ENCODE measurements around the gene NDUFB10. TPM values are rescaled to one million over a fixed set of nuclear protein-coding genes. Genes with fewer than 3 reads are reported as not detected.

NDUFB10 gene
- total RNA-seq, 8 experiments from 2014 or later: 153 to 255 (median 183) TPM

DNA sequence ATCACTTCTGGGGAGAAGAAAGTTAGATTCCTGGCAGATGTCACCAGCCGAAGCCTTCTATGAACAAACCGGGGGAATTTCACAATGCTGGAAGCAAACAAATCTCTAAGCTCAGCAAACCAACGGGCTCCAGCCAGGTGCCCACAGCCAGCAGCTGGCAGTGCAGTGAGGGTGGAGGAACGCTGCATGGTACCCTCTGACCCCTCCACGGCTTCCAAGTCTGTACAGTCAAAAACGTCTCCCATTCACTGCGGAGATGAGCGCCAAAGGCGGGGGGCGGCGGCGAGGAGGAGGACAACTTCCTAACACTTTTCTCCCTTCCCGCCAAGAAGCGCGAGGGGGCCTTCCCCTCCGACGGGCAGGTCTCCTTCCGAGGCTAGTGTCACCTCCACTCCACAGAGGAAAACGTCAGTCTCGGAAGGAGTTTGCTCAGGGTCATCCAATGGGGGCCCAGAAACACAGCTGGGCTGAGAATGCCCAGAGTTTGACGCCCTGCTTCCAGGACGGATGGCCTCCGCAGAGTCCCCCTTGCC is 49.4 kb downstream of the NDUFB10 start:
- in situ Hi-C loops (cut with MboI; ENCODE audit: low pct_unique_long_range_greater_than_20kb in 2 of 9, low sequenced_read_pairs in 9 of 9, unreplicated experiment in 9 of 9): loop anchor here in 3 of 9 experiments (25.0 kb wide), 1 partner anchor 129 kb away; the partner anchor contains the start of genes PKD1 (in 3 of the 3) and RAB26 (in 3 of the 3)
- H3K27ac ChIP-seq: peak overlapping the region; percentile 94 to 98
- peak in 1 of 8 experiments; percentile 1 for ATAC-seq (replicated peaks in 6 of 8)
- peaks cover 42 to 50% of the 10 kb centered on the region in 2 donors for H3K4me1 ChIP-seq (replicated peaks in 1 of 2)
- peak overlapping the region; percentile 82 to 100 (median 98) for H3K4me3 ChIP-seq
- WGBS, 10 experiments: 0 to 13% (median 0%) methylated on average over 1 to 7 of the region's 23 CpGs; no CpG with 5 or more reads in 3 of the 10 experiments

DNA sequence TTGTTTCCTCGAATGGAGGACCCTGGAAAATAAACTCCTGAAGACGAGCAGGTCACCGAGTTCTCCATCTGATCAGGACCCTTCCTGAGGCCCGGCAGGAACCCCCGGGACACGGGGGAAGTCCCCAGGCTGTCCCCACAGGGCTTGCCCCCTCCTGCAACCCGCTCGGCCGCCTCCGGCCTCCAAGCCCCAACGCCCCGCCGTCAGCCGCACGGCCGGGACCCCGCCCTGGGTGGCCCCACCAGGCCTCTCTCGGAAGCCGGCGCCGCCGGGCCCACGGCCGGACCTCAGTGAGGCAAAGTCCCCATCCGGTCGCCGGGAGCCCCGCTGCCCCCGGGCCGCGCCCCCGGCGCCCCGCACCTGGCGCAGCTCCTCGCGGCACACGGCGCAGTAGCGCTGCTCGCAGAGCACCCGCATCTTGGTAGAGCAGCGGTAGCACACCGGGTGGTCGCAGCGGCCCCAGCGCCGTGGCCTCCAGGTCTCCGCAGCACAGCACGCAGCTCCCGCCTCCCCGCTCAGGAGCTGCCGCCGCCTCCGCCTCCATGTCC is 49.9 kb downstream of the NDUFB10 start:
- peak overlapping the region; percentile 82 to 100 (median 98) for H3K4me3 ChIP-seq
- peaks cover 39 to 46% of the 10 kb centered on the region in 2 donors for H3K4me1 ChIP-seq (replicated peaks in 1 of 2)
- ATAC-seq (replicated peaks in 6 of 8): peak in 3 of 8 experiments; percentile 28 to 42 (median 37)
- H3K27ac ChIP-seq: peak overlapping the region; percentile 94 to 98
- in situ Hi-C loops (cut with MboI; ENCODE audit: low pct_unique_long_range_greater_than_20kb in 2 of 9, low sequenced_read_pairs in 9 of 9, unreplicated experiment in 9 of 9): loop anchor here in 3 of 9 experiments (25.0 kb wide), 1 partner anchor 128 kb away; the partner anchor contains the start of genes PKD1 (in 3 of the 3) and RAB26 (in 3 of the 3)
- WGBS, 10 experiments: 0% methylated on average over 1 of the region's 55 CpGs; no CpG with 5 or more reads in 9 of the 10 experiments

DNA sequence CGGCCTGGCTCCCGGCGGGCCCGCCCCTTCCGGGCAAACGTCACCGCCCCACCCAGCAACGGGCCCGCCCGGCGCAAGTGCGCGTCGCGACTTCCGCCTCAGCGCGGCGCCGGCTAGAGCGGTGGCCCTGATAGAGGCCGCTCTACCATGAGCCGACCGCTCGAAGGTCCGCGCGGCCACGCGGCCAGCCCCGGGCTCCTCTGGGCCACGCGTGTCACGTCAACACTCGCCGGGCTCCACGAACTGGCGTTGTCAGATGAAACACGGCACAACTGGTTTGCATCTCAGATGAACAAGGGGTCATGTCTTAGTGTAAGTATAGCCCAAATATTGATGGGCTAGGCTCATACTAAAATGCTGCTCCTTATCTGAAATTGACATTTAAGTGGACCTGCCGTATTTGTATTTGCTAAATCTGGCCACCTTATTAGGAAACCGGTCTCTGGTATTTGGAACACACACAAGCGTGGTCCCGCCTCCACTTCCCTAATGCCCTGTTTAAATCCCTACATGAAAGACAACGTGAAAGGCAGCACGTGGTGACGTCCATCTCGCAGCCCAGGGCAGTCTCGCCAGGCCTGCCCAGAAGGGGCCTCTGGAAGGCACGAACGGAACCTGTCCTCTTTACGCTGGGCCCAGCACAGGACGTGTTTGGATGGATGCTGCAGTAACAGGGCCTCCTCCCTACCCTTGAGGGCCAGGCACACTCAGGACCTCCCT is 50.6 kb downstream of the NDUFB10 start, which contains the start of gene ZNF598:
ZNF598 (minus strand) TSS at position 31 of the 720 bp plus-strand sequence.
- peak within 1 kb of the TSS; percentile 82 to 100 (median 98) for H3K4me3 ChIP-seq
- peaks cover 32 to 39% of the 10 kb centered on the region in 2 donors for H3K4me1 ChIP-seq (replicated peaks in 1 of 2)
- peak within 1 kb of the TSS; percentile 94 to 98 for H3K27ac ChIP-seq
- ATAC-seq (replicated peaks in 6 of 8): peak; percentile 74 to 92 (median 88)
- 0 to 4% (median 0%) methylated on average over 1 to 12 of the region's 52 CpGs; no CpG with 5 or more reads in 3 of the 10 experiments for WGBS, 10 experiments
- in situ Hi-C loops (cut with MboI; ENCODE audit: low pct_unique_long_range_greater_than_20kb in 2 of 9, low sequenced_read_pairs in 9 of 9, unreplicated experiment in 9 of 9): loop anchor here in 3 of 9 experiments (25.0 kb wide), 1 partner anchor 127 kb away; the partner anchor contains the start of genes PKD1 (in 3 of the 3) and RAB26 (in 3 of the 3)

Other genes with a start within 250 kb of the NDUFB10 start
- 10 to 100 TPM; 41.7 to 59.9 (median 43.5) TPM for gene NME3, start 188.0 kb upstream of the NDUFB10 start, total RNA-seq
- gene EME2, start 186.7 kb upstream of the NDUFB10 start, total RNA-seq: 10 to 100 TPM in 2 of 8 experiments, 1 to 10 TPM in 6; 4.6 to 21.1 (median 6.4) TPM
- gene MRPS34, start 186.4 kb upstream of the NDUFB10 start, total RNA-seq: 100 to 1,000 TPM in 3 of 8 experiments, 10 to 100 TPM in 5; 68.4 to 150 (median 87.1) TPM
- gene SPSB3, start 177.0 kb upstream of the NDUFB10 start, total RNA-seq: 10 to 100 TPM; 15.0 to 73.8 (median 36.0) TPM
- gene NUBP2, start 176.6 kb upstream of the NDUFB10 start, total RNA-seq: 10 to 100 TPM; 53.7 to 89.6 (median 67.6) TPM
- gene IGFALS, start 165.8 kb upstream of the NDUFB10 start, total RNA-seq: 1 to 10 TPM in 2 of 8 experiments, under 1 TPM in 6; 0.25 to 1.1 (median 0.68) TPM
- 10 to 100 TPM; 27.8 to 67.6 (median 38.9) TPM for gene HAGH, start 132.7 kb upstream of the NDUFB10 start, total RNA-seq
- gene FAHD1, start 132.3 kb upstream of the NDUFB10 start, total RNA-seq: 10 to 100 TPM; 25.1 to 62.0 (median 30.8) TPM
- 1 to 10 TPM in 3 of 8 experiments, under 1 TPM in 4, not detected in 1; 0.05 to 2.8 (median 0.78) TPM for gene MEIOB, start 87.4 kb upstream of the NDUFB10 start, total RNA-seq
- gene HS3ST6, start 41.1 kb upstream of the NDUFB10 start, total RNA-seq: 1 to 10 TPM in 1 of 8 experiments, under 1 TPM in 1, not detected in 6; 0.25 to 1.1 TPM
- gene MSRB1, start 16.3 kb upstream of the NDUFB10 start, total RNA-seq: 10 to 100 TPM in 2 of 8 experiments, 1 to 10 TPM in 6; 2.8 to 18.1 (median 6.3) TPM
- gene RPL3L, start 4.8 kb upstream of the NDUFB10 start, total RNA-seq: 1 to 10 TPM in 1 of 8 experiments, under 1 TPM in 6, not detected in 1; 0.08 to 1.4 (median 0.22) TPM
- gene RPS2, start 5.3 kb downstream of the NDUFB10 start, total RNA-seq: 1,000 to 10,000 TPM; 1,718 to 3,761 (median 2,257) TPM
- gene RNF151, start 7.3 kb downstream of the NDUFB10 start, total RNA-seq: under 1 TPM in 1 of 8 experiments, not detected in 7; 0.16 TPM
- 10 to 100 TPM; 18.4 to 55.5 (median 31.7) TPM for gene TBL3, start 12.5 kb downstream of the NDUFB10 start, total RNA-seq
- under 1 TPM in 4 of 8 experiments, not detected in 4; 0.21 to 0.73 (median 0.26) TPM for gene NOXO1, start 21.9 kb downstream of the NDUFB10 start, total RNA-seq
- gene GFER, start 24.7 kb downstream of the NDUFB10 start, total RNA-seq: 10 to 100 TPM; 14.4 to 37.3 (median 25.2) TPM
- gene SYNGR3, start 30.4 kb downstream of the NDUFB10 start, total RNA-seq: 10 to 100 TPM in 5 of 8 experiments, 1 to 10 TPM in 2, under 1 TPM in 1; 0.36 to 54.5 (median 18.2) TPM
- 10 to 100 TPM; 17.6 to 49.1 (median 27.6) TPM for gene ZNF598, start 50.3 kb downstream of the NDUFB10 start, total RNA-seq
- 1 to 10 TPM in 2 of 8 experiments, under 1 TPM in 3, not detected in 3; 0.27 to 1.7 (median 0.92) TPM for gene NPW, start 60.2 kb downstream of the NDUFB10 start, total RNA-seq
- gene NHERF2, start 67.4 kb downstream of the NDUFB10 start, total RNA-seq: 10 to 100 TPM in 4 of 8 experiments, 1 to 10 TPM in 4; 1.2 to 27.4 (median 7.8) TPM
- gene NTHL1, start 88.3 kb downstream of the NDUFB10 start, total RNA-seq: 10 to 100 TPM; 13.0 to 28.3 (median 18.8) TPM
- 100 to 1,000 TPM in 1 of 8 experiments, 10 to 100 TPM in 7; 28.1 to 102 (median 53.2) TPM for gene TSC2, start 88.4 kb downstream of the NDUFB10 start, total RNA-seq
- 100 to 1,000 TPM in 1 of 8 experiments, 10 to 100 TPM in 7; 27.9 to 123 (median 58.3) TPM for gene PKD1, start 176.4 kb downstream of the NDUFB10 start, total RNA-seq
- 10 to 100 TPM in 2 of 8 experiments, 1 to 10 TPM in 6; 3.3 to 22.2 (median 5.2) TPM for gene RAB26, start 189.1 kb downstream of the NDUFB10 start, total RNA-seq
- gene TRAF7, start 196.2 kb downstream of the NDUFB10 start, total RNA-seq: 10 to 100 TPM; 20.7 to 82.2 (median 33.3) TPM
- 10 to 100 TPM in 1 of 8 experiments, 1 to 10 TPM in 6, under 1 TPM in 1; 0.61 to 12.2 (median 6.0) TPM for gene CASKIN1, start 237.1 kb downstream of the NDUFB10 start, total RNA-seq
- 10 to 100 TPM; 25.9 to 59.8 (median 38.7) TPM for gene MLST8, start 245.9 kb downstream of the NDUFB10 start, total RNA-seq

Measured in motor neuron (in vitro differentiated cells).